Neural crest cell (in vitro differentiated cells): ENCODE results near the gene OSR1. TPM values are rescaled to one million over a fixed set of nuclear protein-coding genes. Genes with fewer than 3 reads are reported as not detected.

ENCODE experiments used
- DNase-seq: peaks from one replicate; pipeline ENCODE4 v3.0.0; 2021; ENCODE audit warnings: low read depth, mixed read lengths, low spot score
- H3K27ac Mint-ChIP-seq: one replicate; pipeline ENCODE4 v1.8.0; 2021; ENCODE audit warnings: mild to moderate bottlenecking, mixed read lengths; ENCODE audit not compliant: unreplicated experiment
- H3K27me3 Mint-ChIP-seq: 2 replicates; pipeline ENCODE4 v1.8.0; 2021; ENCODE audit warnings: low read depth, mild to moderate bottlenecking, mixed read lengths
- H3K36me3 Mint-ChIP-seq: 2 replicates; pipeline ENCODE4 v1.8.0; 2021; ENCODE audit warnings: low read depth, mild to moderate bottlenecking, mixed read lengths
- H3K4me1 Mint-ChIP-seq: 2 replicates; pipeline ENCODE4 v1.8.0; 2021; ENCODE audit warnings: mixed read lengths
- H3K4me3 Mint-ChIP-seq: one replicate; pipeline ENCODE4 v1.8.0; 2021; ENCODE audit warnings: mild to moderate bottlenecking, mixed read lengths
- H3K9me3 Mint-ChIP-seq: 2 replicates; pipeline ENCODE4 v1.8.0; 2021; ENCODE audit warnings: mixed read lengths
- total RNA-seq: library from RNA; stranded (reverse); gene quantifications from 2 replicates; pipeline ENCODE4 v1.2.1, GENCODE V29; 2021
- TF ChIP-seq, protein P1 (sequence below): fragments of 200-600 bp; sonication (generic); conservative IDR thresholded peaks from 2 replicates; pipeline ENCODE4 v1.5.0; 2021; ENCODE audit warnings: antibody characterized with exemption, mild to moderate bottlenecking

The OSR1 gene
- total RNA-seq, 1 donor from 2014 or later, result 0.33 TPM

DNA sequence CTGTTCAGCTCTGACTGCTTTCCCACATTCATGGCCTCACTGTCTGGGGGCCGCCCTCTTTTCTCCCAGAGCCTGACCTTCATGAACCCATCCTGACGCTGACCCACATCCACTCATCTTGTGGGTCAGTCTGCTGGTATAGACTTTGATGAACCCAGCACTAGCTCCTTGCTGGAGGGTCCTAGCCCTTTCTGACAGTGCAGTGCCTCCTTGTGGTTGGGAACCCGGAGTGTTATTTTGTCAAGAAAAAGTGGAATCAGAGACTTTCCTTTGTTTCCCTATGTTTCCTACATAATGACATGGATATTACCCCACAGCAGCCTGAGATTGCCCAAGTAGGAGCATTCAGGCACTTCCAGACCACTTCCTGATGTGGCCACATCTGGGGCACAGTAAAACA lies 19.3 kb upstream of the OSR1 start:
- no peak overlapping the region for H3K4me3 Mint-ChIP-seq
- no peak overlapping the region for H3K27ac Mint-ChIP-seq
- TF ChIP-seq, protein P1, sequence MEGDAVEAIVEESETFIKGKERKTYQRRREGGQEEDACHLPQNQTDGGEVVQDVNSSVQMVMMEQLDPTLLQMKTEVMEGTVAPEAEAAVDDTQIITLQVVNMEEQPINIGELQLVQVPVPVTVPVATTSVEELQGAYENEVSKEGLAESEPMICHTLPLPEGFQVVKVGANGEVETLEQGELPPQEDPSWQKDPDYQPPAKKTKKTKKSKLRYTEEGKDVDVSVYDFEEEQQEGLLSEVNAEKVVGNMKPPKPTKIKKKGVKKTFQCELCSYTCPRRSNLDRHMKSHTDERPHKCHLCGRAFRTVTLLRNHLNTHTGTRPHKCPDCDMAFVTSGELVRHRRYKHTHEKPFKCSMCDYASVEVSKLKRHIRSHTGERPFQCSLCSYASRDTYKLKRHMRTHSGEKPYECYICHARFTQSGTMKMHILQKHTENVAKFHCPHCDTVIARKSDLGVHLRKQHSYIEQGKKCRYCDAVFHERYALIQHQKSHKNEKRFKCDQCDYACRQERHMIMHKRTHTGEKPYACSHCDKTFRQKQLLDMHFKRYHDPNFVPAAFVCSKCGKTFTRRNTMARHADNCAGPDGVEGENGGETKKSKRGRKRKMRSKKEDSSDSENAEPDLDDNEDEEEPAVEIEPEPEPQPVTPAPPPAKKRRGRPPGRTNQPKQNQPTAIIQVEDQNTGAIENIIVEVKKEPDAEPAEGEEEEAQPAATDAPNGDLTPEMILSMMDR, result no peak
- no peaks in the 10 kb centered on the region for H3K36me3 Mint-ChIP-seq
- no peak for DNase-seq
- H3K9me3 Mint-ChIP-seq, result peaks cover 2% of the 10 kb centered on the region
- no peaks in the 10 kb centered on the region for H3K4me1 Mint-ChIP-seq
- peaks cover 24% of the 10 kb centered on the region for H3K27me3 Mint-ChIP-seq

DNA sequence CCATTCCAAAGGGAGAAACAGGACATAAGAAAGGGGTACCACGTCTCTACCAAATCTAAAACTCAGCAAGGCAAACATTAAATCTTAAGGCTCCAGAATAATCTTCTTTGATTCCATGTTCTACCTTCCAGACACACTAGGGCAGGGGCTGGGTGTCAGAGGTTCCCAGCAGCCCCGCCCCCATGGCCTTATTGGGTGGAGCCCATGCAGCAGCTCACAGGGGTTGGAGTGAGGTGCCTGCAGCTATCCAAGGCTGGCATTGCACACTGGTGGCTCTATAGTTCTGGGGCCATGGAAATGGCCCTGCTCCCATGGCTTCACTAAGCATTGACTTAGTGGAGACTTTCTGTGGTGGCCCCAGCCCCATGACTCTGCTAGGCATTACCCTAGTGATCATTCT lies 14.9 kb upstream of the OSR1 start:
- Mint-ChIP-seq H3K27ac (no peak overlapping the region), H3K4me1 (no peaks in the 10 kb centered on the region), H3K36me3 (no peaks in the 10 kb centered on the region), H3K4me3 (no peak overlapping the region), H3K27me3 (peaks cover 60% of the 10 kb centered on the region), H3K9me3 (peaks cover 2% of the 10 kb centered on the region)
- DNase-seq, result no peak
- TF ChIP-seq, protein P1, result no peak

DNA sequence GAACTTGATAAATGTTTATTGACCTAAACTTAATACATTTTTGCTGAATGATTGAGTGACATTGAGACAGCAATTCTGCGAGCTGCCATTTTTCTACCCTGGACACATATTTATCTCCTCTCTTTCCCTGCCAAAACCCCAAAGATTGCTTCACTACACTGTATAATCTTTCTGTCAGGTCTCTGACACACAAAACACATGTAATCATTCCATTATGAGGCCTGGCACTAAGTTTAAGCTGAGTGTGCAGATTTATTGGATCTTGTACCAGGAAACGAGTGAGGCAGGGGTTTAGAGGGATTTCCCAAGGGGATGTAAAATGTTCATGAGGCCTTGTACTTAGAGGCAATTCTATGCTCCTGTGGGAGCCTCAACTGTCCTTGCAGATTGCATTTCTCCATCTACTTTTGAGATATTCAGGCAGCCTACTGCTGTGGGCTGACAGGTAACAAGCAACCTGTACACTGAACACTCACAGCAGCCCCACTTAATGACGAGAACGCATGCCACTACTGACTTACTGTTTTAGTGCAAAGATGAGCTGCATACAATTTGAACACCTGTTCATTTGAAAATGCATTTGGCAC lies 13.7 kb upstream of the OSR1 start:
- Mint-ChIP-seq H3K27me3 (peaks cover 64% of the 10 kb centered on the region), H3K9me3 (no peaks in the 10 kb centered on the region), H3K27ac (no peak overlapping the region), H3K4me3 (no peak overlapping the region), H3K36me3 (no peaks in the 10 kb centered on the region), H3K4me1 (no peaks in the 10 kb centered on the region)
- TF ChIP-seq, protein P1, result no peak
- no peak for DNase-seq

DNA sequence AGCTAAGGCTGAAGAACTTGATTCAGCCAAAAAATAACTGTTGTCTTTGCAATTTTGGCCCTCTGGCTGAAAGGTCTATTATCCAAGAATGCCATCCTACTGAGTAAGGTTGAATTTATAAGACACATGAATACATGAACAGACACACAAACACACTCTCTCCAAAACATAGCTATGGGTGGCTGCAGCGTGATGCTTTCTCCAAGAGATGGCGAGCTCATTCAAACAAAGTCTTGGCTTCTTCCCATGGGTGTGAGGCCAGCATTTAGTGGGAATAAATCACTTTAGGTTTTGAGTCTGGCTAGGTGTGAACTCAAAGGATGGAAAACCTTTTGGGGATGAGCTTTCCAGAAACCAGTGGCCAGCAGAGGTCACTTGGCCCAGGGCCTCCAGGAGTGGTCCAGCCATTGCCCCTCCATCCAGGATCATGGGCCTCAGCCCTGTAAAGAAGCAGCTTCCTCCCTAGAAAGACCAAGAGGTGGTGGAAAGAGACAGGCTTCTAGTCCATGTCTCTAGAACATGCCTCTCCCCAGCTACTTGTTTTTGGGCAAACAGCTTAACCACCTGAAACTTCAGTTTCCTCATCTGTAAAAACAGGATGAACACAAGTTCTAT lies 11.0 kb upstream of the OSR1 start:
- H3K27me3 Mint-ChIP-seq, result peaks cover 81% of the 10 kb centered on the region
- H3K4me1 Mint-ChIP-seq, result no peaks in the 10 kb centered on the region
- H3K27ac Mint-ChIP-seq, result no peak overlapping the region
- H3K4me3 Mint-ChIP-seq, result no peak overlapping the region
- no peak for DNase-seq
- no peaks in the 10 kb centered on the region for H3K36me3 Mint-ChIP-seq
- no peaks in the 10 kb centered on the region for H3K9me3 Mint-ChIP-seq
- TF ChIP-seq, protein P1, result peak; percentile 18

DNA sequence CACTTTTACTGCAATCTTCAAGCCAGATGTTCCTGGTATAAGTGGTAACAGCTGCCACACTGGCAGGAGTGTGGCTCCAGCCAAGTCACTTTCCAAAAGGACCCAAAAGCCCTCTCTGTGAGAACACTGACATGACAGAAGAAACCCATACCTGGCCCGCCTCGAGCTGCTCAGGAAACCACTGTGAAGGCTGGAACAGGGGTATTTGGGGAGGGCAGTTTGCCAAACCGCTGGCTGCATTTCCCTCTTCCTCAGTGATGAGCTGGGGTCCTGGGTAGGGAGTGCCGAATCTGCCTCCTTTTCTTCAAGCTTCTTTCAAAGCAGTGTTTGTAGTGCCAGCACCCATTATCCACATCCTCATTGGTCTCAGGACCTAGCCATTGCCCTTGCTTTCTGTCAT lies 10.3 kb upstream of the OSR1 start:
- H3K36me3 Mint-ChIP-seq, result no peaks in the 10 kb centered on the region
- no peaks in the 10 kb centered on the region for H3K4me1 Mint-ChIP-seq
- DNase-seq, result no peak
- TF ChIP-seq, protein P1, result no peak
- no peak overlapping the region for H3K4me3 Mint-ChIP-seq
- H3K27me3 Mint-ChIP-seq, result peaks cover 88% of the 10 kb centered on the region
- no peaks in the 10 kb centered on the region for H3K9me3 Mint-ChIP-seq
- H3K27ac Mint-ChIP-seq, result no peak overlapping the region
